ENCODE data around the gene SH2D4B.

Gene SH2D4B

GRCh38 chr10:80691441-80691840 is 153.7 kb downstream of the SH2D4B start:
- DNase-seq (ENCODE audit: low spot score), result no peak

- no peak for DNase-seq (ENCODE audit: low spot score)
Observed at GRCh38 chr10:80693565-80693964, 155.9 kb downstream of the SH2D4B start.

GRCh38 chr10:80694930-80695329 is 157.2 kb downstream of the SH2D4B start:
- DNase-seq (ENCODE audit: low spot score), result no peak

Measured in hematopoietic multipotent progenitor cell treated with erythropoietin and hydrocortisone succinate and interleukin-3 and kit ligand, for 15 days (in vitro differentiated cells).